Kidney (tissue), 14 donors: ENCODE data around the gene ATP8B1. TPM values are rescaled to one million over a fixed set of nuclear protein-coding genes. Genes with fewer than 3 reads are reported as not detected.
"Not testable (repeated sequence)": the region's sequence is repeated elsewhere in the genome, so short reads cannot be mapped to it uniquely, and the experiment has no call there.

ENCODE experiments used
- DNase-seq, 5 donors: peaks; one replicate each; pipeline ENCODE4 v3.0.0-alpha.2; 2013 to 2020
- FAIRE-seq: peaks from 2 replicates; lab custom pipeline; 2012; peaks lifted over from hg19 to GRCh38; lab: Jason Lieb, UNC
- H3K27ac ChIP-seq, 2 donors: one replicate each; pipeline ENCODE4 v1.7.0; 2013; ENCODE audit warnings: low read depth in 2 of 2, low read length in 2 of 2, inconsistent platforms in 1 of 2
- H3K27me3 ChIP-seq: one replicate; pipeline ENCODE4 v1.7.1; 2013; ENCODE audit warnings: low read length, inconsistent platforms; ENCODE audit not compliant: control insufficient read depth, insufficient read depth
- H3K36me3 ChIP-seq, 3 donors: one replicate each; pipeline versions ENCODE4 v1.7.0 to v1.7.1; 2013; ENCODE audit warnings: low read length in 3 of 3, control low read depth in 1 of 3, inconsistent platforms in 1 of 3; ENCODE audit not compliant: insufficient read depth in 3 of 3, control insufficient read depth in 2 of 3
- H3K4me1 ChIP-seq, 3 donors: one replicate each; pipeline versions ENCODE4 v1.7.0 to v1.7.1; 2013; ENCODE audit warnings: low read length in 3 of 3, inconsistent platforms in 1 of 3, low read depth in 1 of 3; ENCODE audit not compliant: control insufficient read depth in 2 of 3, insufficient read depth in 2 of 3
- H3K4me3 ChIP-seq, 3 donors: one replicate each; pipeline versions ENCODE4 v1.7.0 to v1.8.1; 2013; ENCODE audit warnings: low read length in 3 of 3, control low read depth in 1 of 3, inconsistent platforms in 1 of 3
- H3K9ac ChIP-seq, 3 donors: one replicate each; pipeline versions ENCODE4 v1.7.0 to v1.7.1; 2013; ENCODE audit warnings: low read length in 3 of 3, control low read depth in 1 of 3, inconsistent platforms in 1 of 3
- H3K9me3 ChIP-seq, 3 donors: one replicate each; pipeline versions ENCODE4 v1.7.0 to v1.7.1; 2013; ENCODE audit warnings: low read length in 3 of 3, control low read depth in 1 of 3, inconsistent platforms in 1 of 3; ENCODE audit not compliant: control insufficient read depth in 2 of 3, insufficient read depth in 1 of 3
- intact Hi-C: fragments of 100-400 bp; cut with DNase I; formaldehyde crosslinking; loops from one replicate; pipeline ENCODE4 v1.11.1; 2022
- polyA plus RNA-seq: library from polyadenylated mRNA; stranded (reverse); fragments of 350-450 nt; fragmentation: Illumina TruSeq; extraction: RNeasy Lipid Tissue Mini Kit (QIAGEN cat#74804); gene quantifications from one replicate; pipeline ENCODE4 v1.2.3, GENCODE V29; 2014; ENCODE audit warnings: low read depth, low replicate concordance; ENCODE audit not compliant: insufficient read depth
- total RNA-seq: library from RNA; stranded (reverse); fragmentation: NEBNext Ultra II Directional; extraction: Animal tissue kit (Norgen Biotek cat#: 25700); gene quantifications from one replicate; pipeline ENCODE4 v1.2.1, GENCODE V29; 2021
- TF ChIP-seq, protein P1 (sequence below): IDR thresholded peaks from 3 replicates; pipeline ENCODE4 v1.5.1; 2012; ENCODE audit warnings: mild to moderate bottlenecking, moderate library complexity, borderline replicate concordance; ENCODE audit not compliant: insufficient read depth; ENCODE audit errors: extremely low read depth
- donor health status: control.
- donor health status: control.
- donor health status: control.
- donor health status: control.
- donor health status: control.
- donor health status: DM: yes; HTN: yes; CAD: no.
- donor health status: Normal renal cell carcinoma (clear cell type).

Gene ATP8B1
- total and polyA plus RNA-seq, 2 donors from 2014 or later = 5.2 to 40.8 TPM

DNA sequence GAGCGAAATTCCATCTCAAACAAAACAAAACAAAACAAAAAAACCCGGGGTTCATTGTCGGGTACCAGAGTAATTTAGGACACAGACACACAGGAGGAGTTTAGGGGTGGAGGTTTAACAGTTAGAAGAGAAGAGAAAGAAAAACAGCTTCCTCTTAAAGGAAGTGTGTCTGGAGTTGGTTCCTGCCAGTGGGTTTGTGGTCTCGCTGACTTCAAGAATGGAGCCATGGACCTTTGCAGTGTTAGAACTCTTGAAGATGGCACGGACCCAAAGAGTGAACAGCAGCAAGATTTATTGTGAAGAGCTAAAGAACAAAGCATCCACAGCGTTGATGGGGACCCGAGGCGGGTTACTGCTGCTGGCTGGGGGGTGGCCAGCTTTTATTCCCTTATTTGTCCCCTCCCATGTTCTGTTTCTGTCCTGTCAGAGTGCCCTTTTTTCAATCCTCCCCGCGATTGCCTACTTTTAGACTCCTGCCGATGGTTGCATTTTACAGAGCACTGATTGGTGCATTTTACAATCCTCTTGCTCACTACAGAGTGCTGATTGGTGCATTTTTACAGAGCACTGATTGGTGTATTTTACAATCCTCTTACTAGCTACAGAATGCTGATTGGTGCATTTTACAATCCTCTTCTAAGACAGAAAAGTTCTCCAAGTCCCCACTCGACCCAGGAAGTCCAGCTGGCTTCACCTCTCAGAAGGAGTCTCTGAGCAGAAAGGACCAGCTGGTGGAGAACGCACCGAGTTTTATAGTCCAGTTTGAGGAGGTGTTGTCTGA lies 28.7 kb upstream of the ATP8B1 start:
- H3K36me3 ChIP-seq = no peaks in the 10 kb centered on the region
- no peaks in the 10 kb centered on the region for H3K27me3 ChIP-seq
- no peak overlapping the region for H3K9ac ChIP-seq
- TF ChIP-seq, protein P1, sequence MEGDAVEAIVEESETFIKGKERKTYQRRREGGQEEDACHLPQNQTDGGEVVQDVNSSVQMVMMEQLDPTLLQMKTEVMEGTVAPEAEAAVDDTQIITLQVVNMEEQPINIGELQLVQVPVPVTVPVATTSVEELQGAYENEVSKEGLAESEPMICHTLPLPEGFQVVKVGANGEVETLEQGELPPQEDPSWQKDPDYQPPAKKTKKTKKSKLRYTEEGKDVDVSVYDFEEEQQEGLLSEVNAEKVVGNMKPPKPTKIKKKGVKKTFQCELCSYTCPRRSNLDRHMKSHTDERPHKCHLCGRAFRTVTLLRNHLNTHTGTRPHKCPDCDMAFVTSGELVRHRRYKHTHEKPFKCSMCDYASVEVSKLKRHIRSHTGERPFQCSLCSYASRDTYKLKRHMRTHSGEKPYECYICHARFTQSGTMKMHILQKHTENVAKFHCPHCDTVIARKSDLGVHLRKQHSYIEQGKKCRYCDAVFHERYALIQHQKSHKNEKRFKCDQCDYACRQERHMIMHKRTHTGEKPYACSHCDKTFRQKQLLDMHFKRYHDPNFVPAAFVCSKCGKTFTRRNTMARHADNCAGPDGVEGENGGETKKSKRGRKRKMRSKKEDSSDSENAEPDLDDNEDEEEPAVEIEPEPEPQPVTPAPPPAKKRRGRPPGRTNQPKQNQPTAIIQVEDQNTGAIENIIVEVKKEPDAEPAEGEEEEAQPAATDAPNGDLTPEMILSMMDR = no peak
- no peaks in the 10 kb centered on the region for H3K4me1 ChIP-seq
- H3K27ac ChIP-seq = no peak overlapping the region
- no peak for DNase-seq
- intact Hi-C loops = no loop called here
- H3K9me3 ChIP-seq = no peaks in the 10 kb centered on the region
- no peak overlapping the region for H3K4me3 ChIP-seq
- no peak for FAIRE-seq

DNA sequence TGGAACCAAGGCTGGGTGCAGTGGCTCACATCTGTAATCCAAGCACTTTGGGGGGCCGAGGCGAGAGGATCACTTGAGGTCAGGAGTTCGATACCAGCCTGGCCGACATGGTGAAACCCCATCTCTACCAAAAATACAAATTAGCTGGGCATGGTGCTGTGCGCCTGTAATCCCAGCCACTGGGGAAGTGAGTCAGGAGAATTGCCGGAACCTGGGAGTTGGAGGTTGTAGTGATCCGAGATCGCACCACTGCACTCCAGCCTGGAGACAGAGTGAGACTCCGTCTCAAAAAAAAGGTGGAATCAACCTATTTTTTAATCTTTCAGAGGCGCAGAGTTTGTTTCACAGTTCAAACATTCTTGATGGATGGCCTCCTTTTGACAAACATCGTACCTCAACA lies 24.5 kb upstream of the ATP8B1 start:
- Histone ChIP-seq H3K27ac (no peak overlapping the region), H3K9me3 (no peaks in the 10 kb centered on the region), H3K4me3 (no peak overlapping the region), H3K36me3 (no peaks in the 10 kb centered on the region), H3K4me1 (no peaks in the 10 kb centered on the region), H3K27me3 (no peaks in the 10 kb centered on the region), H3K9ac (no peak overlapping the region)
- DNase-seq = no peak
- intact Hi-C loops = no loop called here
- FAIRE-seq = no peak
- TF ChIP-seq, protein P1 = no peak

DNA sequence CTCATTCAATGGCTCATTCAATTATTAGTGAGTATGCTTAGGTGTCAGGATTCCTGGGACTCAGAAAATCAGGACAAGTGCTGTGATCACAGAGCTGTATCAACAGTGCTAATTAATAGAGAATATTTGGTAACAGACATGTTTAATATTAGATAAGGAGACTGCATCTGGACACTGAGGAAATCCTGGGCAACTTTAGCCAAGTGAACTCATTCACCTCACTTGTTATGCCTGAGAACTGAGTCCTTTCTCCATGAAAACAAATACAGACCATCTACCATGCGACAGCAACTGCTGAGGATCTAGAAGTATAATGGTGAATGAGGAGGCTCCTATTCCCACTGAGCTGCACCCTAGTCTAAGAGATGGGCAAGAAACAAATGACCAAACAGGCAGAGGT lies 23.1 kb upstream of the ATP8B1 start:
- Histone ChIP-seq H3K27ac (no peak overlapping the region), H3K27me3 (no peaks in the 10 kb centered on the region), H3K4me1 (no peaks in the 10 kb centered on the region), H3K36me3 (no peaks in the 10 kb centered on the region), H3K9ac (no peak overlapping the region), H3K9me3 (no peaks in the 10 kb centered on the region), H3K4me3 (no peak overlapping the region)
- FAIRE-seq (no peak), DNase-seq (no peak)
- intact Hi-C loops = no loop called here
- TF ChIP-seq, protein P1 = no peak

DNA sequence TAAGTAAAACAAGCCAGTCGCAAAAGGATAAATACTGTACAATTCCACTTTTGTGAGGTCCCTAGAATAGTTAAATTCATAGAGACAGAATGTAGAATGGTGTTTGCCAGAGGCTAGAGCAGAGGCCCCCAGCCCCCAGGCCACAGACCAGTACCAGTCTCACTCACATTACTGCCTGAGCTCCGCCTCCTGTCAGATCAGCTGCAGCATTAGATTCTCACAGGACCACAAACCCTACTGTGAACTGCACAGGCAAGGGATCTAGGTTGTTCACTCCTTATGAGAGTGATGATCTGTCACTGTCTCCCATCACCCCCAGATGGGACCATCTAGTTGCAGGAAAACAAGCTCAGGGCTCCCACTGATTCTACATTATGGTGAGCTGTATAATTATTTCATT lies 17.5 kb upstream of the ATP8B1 start:
- H3K4me3 ChIP-seq, FAIRE-seq, H3K9ac ChIP-seq, H3K27me3 ChIP-seq, DNase-seq, H3K9me3 ChIP-seq, H3K27ac ChIP-seq, H3K4me1 ChIP-seq, H3K36me3 ChIP-seq, intact Hi-C loops: not testable (repeated sequence)
